DOHH2 (cell line): ENCODE measurements around the gene INSC.

Experiments
- EZH2phosphoT487 ChIP-seq: fragments of 200-600 bp; sonication (generic); IDR thresholded peaks from 2 replicates; pipeline ENCODE4 v1.6.1; 2017; ENCODE audit warnings: borderline replicate concordance, mild to moderate bottlenecking, antibody characterized with exemption, low read length, moderate library complexity, mixed read lengths
- TF ChIP-seq, protein P1 (sequence below): fragments of 200-600 bp; sonication (generic); IDR thresholded peaks from one replicate; pipeline ENCODE4 v1.5.1; 2014; ENCODE audit warnings: antibody characterized with exemption, mild to moderate bottlenecking, low read depth, low read length; ENCODE audit not compliant: poor library complexity, severe bottlenecking

DNA sequence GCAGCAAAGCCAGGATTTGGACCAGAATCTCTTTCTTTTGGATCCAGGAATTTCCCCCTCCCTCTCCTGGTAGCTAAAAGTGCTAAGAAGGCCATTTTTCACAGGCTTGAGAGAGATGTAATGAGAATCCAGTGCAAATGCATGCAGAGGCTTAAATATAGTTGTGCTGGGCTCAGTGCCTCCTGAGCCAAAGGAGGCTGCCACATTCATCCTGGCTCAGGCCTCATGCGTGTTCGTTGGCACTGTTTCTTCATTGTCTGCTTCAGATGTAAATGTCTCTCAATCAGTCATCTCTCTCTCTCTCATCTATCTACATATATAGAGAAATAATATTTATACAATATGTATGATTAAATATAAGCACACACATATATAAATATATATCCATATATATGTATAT, 83.6 kb downstream of the INSC start:
- TF ChIP-seq, protein P1, sequence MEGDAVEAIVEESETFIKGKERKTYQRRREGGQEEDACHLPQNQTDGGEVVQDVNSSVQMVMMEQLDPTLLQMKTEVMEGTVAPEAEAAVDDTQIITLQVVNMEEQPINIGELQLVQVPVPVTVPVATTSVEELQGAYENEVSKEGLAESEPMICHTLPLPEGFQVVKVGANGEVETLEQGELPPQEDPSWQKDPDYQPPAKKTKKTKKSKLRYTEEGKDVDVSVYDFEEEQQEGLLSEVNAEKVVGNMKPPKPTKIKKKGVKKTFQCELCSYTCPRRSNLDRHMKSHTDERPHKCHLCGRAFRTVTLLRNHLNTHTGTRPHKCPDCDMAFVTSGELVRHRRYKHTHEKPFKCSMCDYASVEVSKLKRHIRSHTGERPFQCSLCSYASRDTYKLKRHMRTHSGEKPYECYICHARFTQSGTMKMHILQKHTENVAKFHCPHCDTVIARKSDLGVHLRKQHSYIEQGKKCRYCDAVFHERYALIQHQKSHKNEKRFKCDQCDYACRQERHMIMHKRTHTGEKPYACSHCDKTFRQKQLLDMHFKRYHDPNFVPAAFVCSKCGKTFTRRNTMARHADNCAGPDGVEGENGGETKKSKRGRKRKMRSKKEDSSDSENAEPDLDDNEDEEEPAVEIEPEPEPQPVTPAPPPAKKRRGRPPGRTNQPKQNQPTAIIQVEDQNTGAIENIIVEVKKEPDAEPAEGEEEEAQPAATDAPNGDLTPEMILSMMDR, result no peak
- TF ChIP-seq EZH2phosphoT487, result no peak
